HEK293T (cell line): ENCODE measurements around the gene ACOX3.

Source experiments
- BHLHE40 ChIP-seq: fragments of 450-650 bp; IDR thresholded peaks from 2 replicates; pipeline ENCODE4 v1.6.1; 2016; ENCODE audit warnings: mild to moderate bottlenecking, moderate library complexity, borderline replicate concordance
- FOXM1 ChIP-seq: fragments of 450-650 bp; IDR thresholded peaks from 2 replicates; pipeline ENCODE4 v1.6.1; 2017; ENCODE audit warnings: mild to moderate bottlenecking, borderline replicate concordance
- HDGF ChIP-seq: fragments of 450-650 bp; IDR thresholded peaks from 2 replicates; pipeline ENCODE4 v1.6.1; 2017; ENCODE audit warnings: antibody characterized with exemption, borderline replicate concordance
- NFRKB ChIP-seq: fragments of 450-650 bp; IDR thresholded peaks from 2 replicates; pipeline ENCODE4 v1.6.1; 2016; ENCODE audit warnings: mild to moderate bottlenecking, moderate library complexity
- SP1 ChIP-seq: fragments of 450-650 bp; IDR thresholded peaks from 2 replicates; pipeline ENCODE4 v1.6.1; 2017

- TF ChIP-seq BHLHE40 (no peak), FOXM1 (no peak), SP1 (no peak), HDGF (no peak), NFRKB (no peak)
These were observed 76.4 kb downstream of the ACOX3 start for GRCh38 chr4:8364141-8364540.
